SH-SY5Y (cell line): ENCODE results near the gene LRP2BP.

Experiments used
- GATA2 ChIP-seq: IDR thresholded peaks from 2 replicates; pipeline ENCODE4 v1.6.1; 2011; ENCODE audit warnings: mild to moderate bottlenecking, low read depth, low read length
- GATA3 ChIP-seq: IDR thresholded peaks from 2 replicates; pipeline ENCODE4 v1.6.1; 2011; ENCODE audit warnings: low read depth, mild to moderate bottlenecking, low read length, moderate library complexity

Gene LRP2BP

GRCh38 chr4:185334326-185334725, 61.4 kb downstream of the LRP2BP start:
- TF ChIP-seq GATA2 (no peak), GATA3 (no peak)

GRCh38 chr4:185332575-185333464, 62.9 kb downstream of the LRP2BP start:
- TF ChIP-seq GATA3 (no peak), GATA2 (no peak)

GRCh38 chr4:185328586-185328985, 67.1 kb downstream of the LRP2BP start:
- TF ChIP-seq GATA2 (no peak), GATA3 (no peak)

DNA sequence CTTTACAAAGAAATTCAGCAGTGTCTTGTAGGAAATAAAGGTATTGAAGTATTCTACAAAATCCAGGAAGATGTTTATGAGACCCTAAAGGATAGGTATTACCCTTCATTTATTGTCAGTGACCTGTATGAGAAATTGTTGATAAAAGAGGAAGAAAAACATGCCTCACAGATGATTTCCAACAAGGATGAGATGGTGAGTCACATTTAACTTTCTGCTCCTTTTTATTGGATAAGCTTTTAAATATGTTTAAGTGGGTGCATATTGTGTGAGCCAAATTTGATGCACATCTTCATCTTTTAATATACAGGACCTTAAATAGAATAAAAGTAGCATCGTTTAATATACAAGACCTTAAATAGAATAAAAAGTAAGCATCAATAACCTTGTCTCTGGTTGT, 72.1 kb downstream of the LRP2BP start:
- TF ChIP-seq GATA2 (no peak), GATA3 (no peak)

DNA sequence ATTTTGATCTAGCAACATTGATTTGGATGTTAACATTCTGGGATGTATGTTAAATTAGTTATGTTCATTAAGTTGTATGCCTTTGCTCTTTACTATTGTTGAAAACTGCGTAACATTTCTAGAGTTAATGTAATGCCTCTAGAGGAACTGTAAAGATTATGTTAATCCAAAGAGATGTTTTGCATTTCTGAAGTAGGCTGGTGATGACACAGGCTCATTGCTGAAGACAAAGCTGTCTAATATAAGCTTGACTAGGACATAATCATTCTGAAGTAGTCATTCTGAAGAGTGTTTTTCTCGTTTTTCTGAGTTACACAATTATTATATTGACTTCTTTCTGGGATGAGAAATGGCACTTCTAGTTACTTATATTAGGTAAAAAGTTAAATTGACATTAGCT, 72.9 kb downstream of the LRP2BP start:
- no peak for TF ChIP-seq GATA2

- TF ChIP-seq GATA2 (no peak), GATA3 (no peak)
These were observed 77.0 kb downstream of the LRP2BP start for GRCh38 chr4:185318679-185319078.

GRCh38 chr4:185317880-185318279, 77.8 kb downstream of the LRP2BP start:
- TF ChIP-seq GATA2 (no peak), GATA3 (no peak)
